Liver (tissue), 9 donors: ENCODE results near the gene P4HA1. TPM values are rescaled to one million over a fixed set of nuclear protein-coding genes. Genes with fewer than 3 reads are reported as not detected.

Experiments
- DNase-seq: peaks from one replicate; pipeline ENCODE4 v3.0.0-alpha.2; 2017; ENCODE audit warnings: low spot score
- H3K27ac ChIP-seq, 2 donors: one replicate each; pipeline ENCODE4 v1.7.0; 2013; ENCODE audit warnings: inconsistent platforms in 2 of 2, low read length in 2 of 2, control low read depth in 1 of 2, low read depth in 1 of 2, mild to moderate bottlenecking in 1 of 2
- H3K27me3 ChIP-seq, 4 donors: one replicate each; pipeline versions ENCODE4 v1.6.1 to v1.7.0; 2013; ENCODE audit warnings: low read length in 3 of 4, inconsistent platforms in 1 of 4, mild to moderate bottlenecking in 1 of 4, moderate library complexity in 1 of 4; ENCODE audit not compliant: control insufficient read depth in 4 of 4, insufficient read depth in 4 of 4
- H3K36me3 ChIP-seq, 4 donors: one replicate each; pipeline versions ENCODE4 v1.6.1 to v1.7.0; 2013; ENCODE audit warnings: low read length in 3 of 4, mild to moderate bottlenecking in 3 of 4, low read depth in 1 of 4, moderate library complexity in 1 of 4; ENCODE audit not compliant: control insufficient read depth in 4 of 4, insufficient read depth in 3 of 4
- H3K4me1 ChIP-seq, 4 donors: one replicate each; pipeline versions ENCODE4 v1.6.1 to v1.7.0; 2013; ENCODE audit warnings: low read length in 3 of 4, mild to moderate bottlenecking in 3 of 4, moderate library complexity in 1 of 4; ENCODE audit not compliant: control insufficient read depth in 4 of 4, insufficient read depth in 4 of 4
- H3K4me3 ChIP-seq, 3 donors: one replicate each; pipeline versions ENCODE4 v1.6.1 to v1.7.0; 2013; ENCODE audit warnings: low read length in 3 of 3, control low read depth in 1 of 3, low read depth in 1 of 3, mild to moderate bottlenecking in 1 of 3
- H3K9ac ChIP-seq, 2 donors: one replicate each; pipeline ENCODE4 v1.7.0; 2013; ENCODE audit warnings: low read length in 2 of 2, mild to moderate bottlenecking in 2 of 2, moderate library complexity in 2 of 2, control low read depth in 1 of 2, low read depth in 1 of 2
- H3K9me3 ChIP-seq, 4 donors: one replicate each; pipeline versions ENCODE4 v1.6.1 to v1.7.0; 2013; ENCODE audit warnings: low read length in 3 of 4; ENCODE audit not compliant: control insufficient read depth in 4 of 4
- FOXA1 ChIP-seq: IDR thresholded peaks from 2 replicates; pipeline ENCODE4 v1.6.1; 2016; ENCODE audit warnings: antibody characterized with exemption
- FOXA2 ChIP-seq: IDR thresholded peaks from 2 replicates; pipeline ENCODE4 v1.6.1; 2016; ENCODE audit warnings: antibody characterized with exemption
- HNF4A ChIP-seq, 2 donors: conservative IDR thresholded peaks; 2 replicates each; pipeline ENCODE4 v1.6.1; 2016; ENCODE audit warnings: antibody characterized with exemption in 2 of 2, mild to moderate bottlenecking in 2 of 2
- HNF4G ChIP-seq: IDR thresholded peaks from 2 replicates; pipeline ENCODE4 v1.6.1; 2016; ENCODE audit warnings: antibody characterized with exemption
- JUND ChIP-seq, 2 donors: IDR thresholded peaks; 2 replicates each; pipeline ENCODE4 v1.6.1; 2016; ENCODE audit warnings: antibody characterized with exemption in 2 of 2
- NR2F2 ChIP-seq: IDR thresholded peaks from 2 replicates; pipeline ENCODE4 v1.6.1; 2016; ENCODE audit warnings: antibody characterized with exemption
- RXRA ChIP-seq, 2 donors: IDR thresholded peaks; 2 replicates each; pipeline ENCODE4 v1.6.1; 2017 to 2018; ENCODE audit warnings: antibody characterized with exemption in 2 of 2, mild to moderate bottlenecking in 1 of 2
- SP1 ChIP-seq: IDR thresholded peaks from 2 replicates; pipeline ENCODE4 v1.6.1; 2018; ENCODE audit warnings: antibody characterized with exemption, mild to moderate bottlenecking
- TAF1 ChIP-seq: conservative IDR thresholded peaks from 2 replicates; pipeline ENCODE4 v1.6.1; 2016; ENCODE audit warnings: antibody characterized with exemption, mild to moderate bottlenecking
- YY1 ChIP-seq: IDR thresholded peaks from 2 replicates; pipeline ENCODE4 v1.6.1; 2016; ENCODE audit warnings: antibody characterized with exemption, mild to moderate bottlenecking
- WGBS: extraction: QIAGEN DNeasy Blood & Tissue Kit; methylation state at CpG from one replicate; pipeline ENCODE4 v1.1.7; 2013; 5-methylcytosine and 5-hydroxymethylcytosine counted together
- polyA plus RNA-seq, 2 donors: library from polyadenylated mRNA; stranded (reverse) in 1 of 2; unstranded in 1 of 2; fragments of 200-250 nt in 1 of 2; fragments of >200 nt in 1 of 2; fragmentation: Nextera tagmentation in 1 of 2; extraction: Ambion mirVana in 1 of 2; gene quantifications; one replicate each; pipeline versions ENCODE4 v1.2.1 to v1.2.3, GENCODE V29; 2013 to 2015
- total RNA-seq, 2 donors: library from RNA; depleted of rRNA; stranded (reverse); fragments of >200 nt; gene quantifications; one replicate each; pipeline ENCODE4 v1.2.3, GENCODE V29; 2014
- TF ChIP-seq, protein P1 (sequence below): IDR thresholded peaks from 2 replicates; pipeline ENCODE4 v1.6.1; 2016; ENCODE audit warnings: antibody characterized with exemption
- TF ChIP-seq, protein P2 (sequence below): IDR thresholded peaks from 2 replicates; pipeline ENCODE4 v1.6.1; 2016; ENCODE audit warnings: antibody characterized with exemption
- TF ChIP-seq, protein P3 (sequence below): IDR thresholded peaks from 2 replicates; pipeline ENCODE4 v1.6.1; 2016; ENCODE audit warnings: antibody characterized with exemption
- TF ChIP-seq, protein P4 (sequence below): fragments of 150-350 bp; IDR thresholded peaks from 2 replicates; pipeline ENCODE4 v1.5.1; 2017; ENCODE audit warnings: improper control_type of control experiment, low read depth, low read length; ENCODE audit not compliant: missing input control
- donor health status: healthy.
- donor health status: healthy.
- donor health status: healthy.
- donor health status: healthy.
- donor health status: healthy.

The P4HA1 gene
- total and polyA plus RNA-seq, 4 donors: 6.1 to 63.7 (median 23.7) TPM

DNA sequence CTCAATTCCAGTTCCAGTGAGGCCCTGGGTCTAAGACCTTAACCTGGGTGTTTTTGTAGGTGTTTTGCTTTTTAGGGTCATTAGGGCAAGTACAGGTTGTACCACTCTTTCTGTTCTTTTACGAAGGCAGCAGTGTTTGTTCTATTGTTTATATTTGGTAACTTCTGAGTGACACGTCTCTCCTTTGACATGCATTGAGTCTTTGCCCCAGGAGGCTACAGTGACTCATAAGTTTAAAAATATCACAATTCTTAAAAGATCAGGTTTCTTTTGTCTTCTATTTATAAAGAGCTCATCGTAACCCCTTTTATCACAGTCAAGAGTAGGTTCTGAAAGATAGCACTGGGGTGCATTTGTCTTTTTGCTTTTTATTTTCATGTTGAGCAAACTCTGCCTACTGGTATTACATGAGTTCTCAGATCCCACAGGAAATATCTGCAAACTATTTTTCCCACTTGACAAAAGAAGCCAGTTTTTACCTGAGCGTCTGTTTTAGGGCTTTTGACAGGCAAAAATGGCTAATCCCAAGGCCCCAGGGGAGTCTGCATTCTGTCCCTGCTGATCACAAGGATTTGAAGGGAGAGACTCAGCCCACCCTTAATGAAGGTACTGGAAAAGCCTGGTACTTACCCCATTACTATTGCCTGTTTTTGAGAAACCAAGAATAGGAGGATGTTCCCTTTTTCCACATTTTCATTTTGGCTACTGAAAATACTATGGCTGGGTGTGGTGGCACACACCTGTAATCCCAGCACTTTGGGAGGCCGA, 21.5 kb upstream of the P4HA1 start:
- H3K27me3 ChIP-seq: no peaks in the 10 kb centered on the region
- H3K36me3 ChIP-seq: peaks cover 0 to 3% (median under 1%) of the 10 kb centered on the region in 4 donors
- H3K4me3 ChIP-seq: no peak overlapping the region
- no peaks in the 10 kb centered on the region for H3K9me3 ChIP-seq
- peak overlapping the region; percentile 22 to 85 for H3K27ac ChIP-seq
- peak overlapping the region in 1 of 2 donors; percentile 39 for H3K9ac ChIP-seq
- 47% methylated on average over 5 of the region's 5 CpGs for WGBS
- peaks cover 13 to 28% (median 20%) of the 10 kb centered on the region in 4 donors for H3K4me1 ChIP-seq
- TF ChIP-seq, protein P1, sequence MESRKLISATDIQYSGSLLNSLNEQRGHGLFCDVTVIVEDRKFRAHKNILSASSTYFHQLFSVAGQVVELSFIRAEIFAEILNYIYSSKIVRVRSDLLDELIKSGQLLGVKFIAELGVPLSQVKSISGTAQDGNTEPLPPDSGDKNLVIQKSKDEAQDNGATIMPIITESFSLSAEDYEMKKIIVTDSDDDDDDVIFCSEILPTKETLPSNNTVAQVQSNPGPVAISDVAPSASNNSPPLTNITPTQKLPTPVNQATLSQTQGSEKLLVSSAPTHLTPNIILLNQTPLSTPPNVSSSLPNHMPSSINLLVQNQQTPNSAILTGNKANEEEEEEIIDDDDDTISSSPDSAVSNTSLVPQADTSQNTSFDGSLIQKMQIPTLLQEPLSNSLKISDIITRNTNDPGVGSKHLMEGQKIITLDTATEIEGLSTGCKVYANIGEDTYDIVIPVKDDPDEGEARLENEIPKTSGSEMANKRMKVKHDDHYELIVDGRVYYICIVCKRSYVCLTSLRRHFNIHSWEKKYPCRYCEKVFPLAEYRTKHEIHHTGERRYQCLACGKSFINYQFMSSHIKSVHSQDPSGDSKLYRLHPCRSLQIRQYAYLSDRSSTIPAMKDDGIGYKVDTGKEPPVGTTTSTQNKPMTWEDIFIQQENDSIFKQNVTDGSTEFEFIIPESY: no peak
- TF ChIP-seq HNF4A (conservative IDR thresholded peaks at IDR 0.05): peak; percentile 61 to 73
- TF ChIP-seq NR2F2: peak; percentile 26
- TF ChIP-seq RXRA (IDR thresholded peaks at IDR 0.05): peak; percentile 66 to 69
- peak; percentile 54 for TF ChIP-seq SP1
- TF ChIP-seq, protein P2, sequence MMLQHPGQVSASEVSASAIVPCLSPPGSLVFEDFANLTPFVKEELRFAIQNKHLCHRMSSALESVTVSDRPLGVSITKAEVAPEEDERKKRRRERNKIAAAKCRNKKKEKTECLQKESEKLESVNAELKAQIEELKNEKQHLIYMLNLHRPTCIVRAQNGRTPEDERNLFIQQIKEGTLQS: no peak
- TF ChIP-seq FOXA2: no peak
- TF ChIP-seq JUND (IDR thresholded peaks at IDR 0.05): peak; percentile 34 to 62
- DNase-seq: no peak

DNA sequence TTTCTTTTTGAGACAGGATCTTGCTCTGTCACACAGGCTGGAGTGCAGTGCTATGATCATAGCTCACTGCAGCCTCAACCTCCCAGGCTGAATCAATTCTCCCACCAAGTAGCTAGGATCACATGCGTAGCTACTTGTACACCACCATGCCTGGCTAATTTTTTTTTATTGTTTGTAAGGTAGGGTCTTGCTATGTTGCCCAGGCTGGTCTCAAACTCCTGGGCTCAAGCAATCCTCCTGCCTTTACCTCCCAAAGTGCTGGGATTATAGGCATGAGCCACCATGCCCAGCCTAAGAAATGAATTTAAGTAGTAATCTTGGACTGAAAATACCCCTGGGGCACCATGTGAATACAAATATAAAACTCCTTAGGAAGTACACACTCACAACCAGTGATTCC, 19.4 kb upstream of the P4HA1 start:
- no peaks in the 10 kb centered on the region for H3K27me3 ChIP-seq
- 100% methylated on average over 1 of the region's 1 CpG for WGBS
- no peaks in the 10 kb centered on the region for H3K36me3 ChIP-seq
- no peak overlapping the region for H3K9ac ChIP-seq
- H3K9me3 ChIP-seq: no peaks in the 10 kb centered on the region
- TF ChIP-seq, protein P3, sequence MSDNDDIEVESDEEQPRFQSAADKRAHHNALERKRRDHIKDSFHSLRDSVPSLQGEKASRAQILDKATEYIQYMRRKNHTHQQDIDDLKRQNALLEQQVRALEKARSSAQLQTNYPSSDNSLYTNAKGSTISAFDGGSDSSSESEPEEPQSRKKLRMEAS: no peak
- TF ChIP-seq YY1: no peak
- TF ChIP-seq TAF1: no peak
- TF ChIP-seq FOXA2: no peak
- no peak for TF ChIP-seq FOXA1
- TF ChIP-seq, protein P2: no peak
- no peak for TF ChIP-seq JUND (IDR thresholded peaks at IDR 0.05)
- no peak for TF ChIP-seq HNF4A (conservative IDR thresholded peaks at IDR 0.05)
- TF ChIP-seq SP1: no peak
- TF ChIP-seq RXRA (IDR thresholded peaks at IDR 0.05): no peak
- TF ChIP-seq, protein P1: no peak
- TF ChIP-seq, protein P4, sequence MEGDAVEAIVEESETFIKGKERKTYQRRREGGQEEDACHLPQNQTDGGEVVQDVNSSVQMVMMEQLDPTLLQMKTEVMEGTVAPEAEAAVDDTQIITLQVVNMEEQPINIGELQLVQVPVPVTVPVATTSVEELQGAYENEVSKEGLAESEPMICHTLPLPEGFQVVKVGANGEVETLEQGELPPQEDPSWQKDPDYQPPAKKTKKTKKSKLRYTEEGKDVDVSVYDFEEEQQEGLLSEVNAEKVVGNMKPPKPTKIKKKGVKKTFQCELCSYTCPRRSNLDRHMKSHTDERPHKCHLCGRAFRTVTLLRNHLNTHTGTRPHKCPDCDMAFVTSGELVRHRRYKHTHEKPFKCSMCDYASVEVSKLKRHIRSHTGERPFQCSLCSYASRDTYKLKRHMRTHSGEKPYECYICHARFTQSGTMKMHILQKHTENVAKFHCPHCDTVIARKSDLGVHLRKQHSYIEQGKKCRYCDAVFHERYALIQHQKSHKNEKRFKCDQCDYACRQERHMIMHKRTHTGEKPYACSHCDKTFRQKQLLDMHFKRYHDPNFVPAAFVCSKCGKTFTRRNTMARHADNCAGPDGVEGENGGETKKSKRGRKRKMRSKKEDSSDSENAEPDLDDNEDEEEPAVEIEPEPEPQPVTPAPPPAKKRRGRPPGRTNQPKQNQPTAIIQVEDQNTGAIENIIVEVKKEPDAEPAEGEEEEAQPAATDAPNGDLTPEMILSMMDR: no peak
- TF ChIP-seq HNF4G: no peak
- peaks cover 13 to 30% (median 18%) of the 10 kb centered on the region in 4 donors for H3K4me1 ChIP-seq
- DNase-seq: no peak
- no peak overlapping the region for H3K4me3 ChIP-seq
- H3K27ac ChIP-seq: no peak overlapping the region
